GM12873 (cell line): ENCODE measurements around the gene RECQL5.

Experiments used
- TF ChIP-seq, protein P1 (sequence below): IDR thresholded peaks from 2 replicates; pipeline ENCODE4 v1.5.1; 2012; ENCODE audit warnings: low read depth, mild to moderate bottlenecking, moderate library complexity, low read length, control low read depth; ENCODE audit not compliant: insufficient read depth; ENCODE audit errors: missing control alignments

RECQL5 gene

DNA sequence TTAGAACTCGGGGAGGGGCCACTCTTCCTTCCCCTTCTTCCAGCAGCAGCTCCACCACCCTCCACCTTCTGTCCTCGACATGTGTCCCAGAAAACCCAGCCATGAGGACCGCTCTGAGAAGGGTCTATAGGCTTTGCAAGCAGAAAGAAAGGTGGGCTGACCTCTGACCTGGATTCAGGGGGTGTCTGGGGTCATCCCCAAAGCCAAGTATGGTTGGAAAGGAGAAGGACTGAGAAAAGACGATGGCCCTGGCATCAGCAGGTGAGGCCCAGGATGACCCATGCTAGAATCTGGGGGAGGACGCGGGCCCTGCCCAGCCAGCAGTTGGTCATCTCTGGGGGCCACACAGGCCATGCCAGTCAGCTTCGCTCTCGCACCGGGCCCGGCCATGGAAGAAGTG, 39.9 kb downstream of the RECQL5 start:
- TF ChIP-seq, protein P1, sequence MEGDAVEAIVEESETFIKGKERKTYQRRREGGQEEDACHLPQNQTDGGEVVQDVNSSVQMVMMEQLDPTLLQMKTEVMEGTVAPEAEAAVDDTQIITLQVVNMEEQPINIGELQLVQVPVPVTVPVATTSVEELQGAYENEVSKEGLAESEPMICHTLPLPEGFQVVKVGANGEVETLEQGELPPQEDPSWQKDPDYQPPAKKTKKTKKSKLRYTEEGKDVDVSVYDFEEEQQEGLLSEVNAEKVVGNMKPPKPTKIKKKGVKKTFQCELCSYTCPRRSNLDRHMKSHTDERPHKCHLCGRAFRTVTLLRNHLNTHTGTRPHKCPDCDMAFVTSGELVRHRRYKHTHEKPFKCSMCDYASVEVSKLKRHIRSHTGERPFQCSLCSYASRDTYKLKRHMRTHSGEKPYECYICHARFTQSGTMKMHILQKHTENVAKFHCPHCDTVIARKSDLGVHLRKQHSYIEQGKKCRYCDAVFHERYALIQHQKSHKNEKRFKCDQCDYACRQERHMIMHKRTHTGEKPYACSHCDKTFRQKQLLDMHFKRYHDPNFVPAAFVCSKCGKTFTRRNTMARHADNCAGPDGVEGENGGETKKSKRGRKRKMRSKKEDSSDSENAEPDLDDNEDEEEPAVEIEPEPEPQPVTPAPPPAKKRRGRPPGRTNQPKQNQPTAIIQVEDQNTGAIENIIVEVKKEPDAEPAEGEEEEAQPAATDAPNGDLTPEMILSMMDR = no peak

DNA sequence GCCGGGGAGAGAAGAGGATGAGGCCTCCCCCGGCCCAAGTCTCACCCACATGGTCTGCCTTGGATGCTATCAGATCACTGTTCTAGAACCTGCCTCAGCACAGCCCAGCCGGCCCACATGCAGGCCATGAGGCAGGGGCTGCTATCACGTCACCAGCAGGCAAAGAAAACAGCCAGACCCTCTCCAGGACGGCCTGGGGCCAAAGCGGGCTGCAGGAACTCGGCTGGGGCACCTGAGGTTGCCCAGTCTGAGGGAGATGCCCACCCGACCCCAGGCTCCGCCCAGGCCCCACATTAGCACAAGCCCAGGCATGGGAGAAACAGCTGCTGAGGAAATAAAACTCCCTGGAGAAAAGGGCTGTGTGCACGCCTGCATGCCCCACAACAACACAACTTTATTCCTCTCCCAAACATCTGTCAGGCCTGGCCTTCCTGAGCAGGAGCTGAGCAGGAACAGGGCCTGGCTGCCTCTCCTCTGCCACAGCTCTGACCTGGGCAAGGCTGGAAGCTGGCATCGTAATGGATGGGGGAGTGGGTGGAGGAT, 40.4 kb downstream of the RECQL5 start:
- TF ChIP-seq, protein P1 = no peak

DNA sequence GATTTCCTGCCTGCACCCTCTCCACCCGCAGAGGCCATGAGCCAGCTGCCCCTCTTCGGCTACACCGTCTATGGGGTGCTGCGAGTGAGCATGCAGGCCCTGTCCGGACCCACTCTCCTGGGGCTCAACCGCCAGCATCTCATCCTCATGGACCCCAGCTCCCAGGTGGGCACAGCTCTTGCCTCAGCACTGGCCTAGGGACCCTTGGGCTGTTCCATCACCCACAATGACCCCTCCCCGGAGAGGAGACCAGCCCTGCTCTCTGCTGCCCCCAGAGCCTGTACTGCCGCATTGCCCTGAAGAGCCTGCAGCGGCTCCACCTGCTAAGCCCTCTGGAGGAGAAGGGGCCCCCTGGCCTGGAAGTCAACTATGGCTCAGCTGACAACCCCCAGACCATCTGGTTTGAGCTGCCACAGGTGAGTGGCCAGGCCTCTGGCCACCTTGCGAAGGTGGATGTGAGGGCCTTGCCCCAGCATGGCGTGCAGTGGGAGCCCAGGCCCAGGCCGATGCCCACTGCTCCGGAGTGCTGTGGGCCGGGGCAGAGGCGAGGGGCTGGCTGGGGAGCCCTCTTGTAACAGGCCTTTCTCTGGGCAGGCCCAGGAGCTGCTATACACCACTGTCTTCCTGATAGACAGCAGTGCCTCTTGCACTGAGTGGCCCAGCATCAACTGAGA, 41.0 kb downstream of the RECQL5 start:
- TF ChIP-seq, protein P1 = peak; percentile 89

DNA sequence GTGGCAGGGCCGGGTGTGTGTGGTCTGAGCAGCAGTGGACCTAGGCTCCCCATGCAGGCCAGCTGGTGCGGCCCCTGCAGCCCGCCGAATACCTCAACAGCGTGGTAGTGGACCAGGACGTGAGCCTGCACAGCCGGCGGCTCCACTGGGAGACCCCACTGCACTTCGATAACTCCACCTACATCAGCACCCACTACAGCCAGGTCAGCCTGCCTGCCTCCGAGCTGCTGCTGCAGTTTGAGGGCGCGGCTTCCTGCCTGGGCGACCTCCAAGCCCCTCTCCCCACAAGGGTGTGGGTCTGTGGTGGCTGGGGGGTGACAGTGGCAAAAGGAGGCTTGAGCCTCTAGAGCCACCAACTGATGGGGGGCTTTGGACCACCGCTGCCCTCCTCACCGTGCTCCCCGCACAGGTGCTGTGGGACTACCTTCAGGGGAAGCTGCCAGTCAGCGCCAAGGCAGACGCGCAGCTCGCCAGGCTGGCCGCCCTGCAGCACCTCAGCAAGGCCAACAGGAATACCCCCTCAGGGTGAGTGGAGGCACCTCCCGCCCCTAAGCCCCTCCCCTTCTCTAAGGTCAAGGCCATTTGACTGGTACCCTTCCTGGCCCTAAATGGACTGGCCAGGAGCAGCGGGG, 42.1 kb downstream of the RECQL5 start:
- TF ChIP-seq, protein P1 = no peak

DNA sequence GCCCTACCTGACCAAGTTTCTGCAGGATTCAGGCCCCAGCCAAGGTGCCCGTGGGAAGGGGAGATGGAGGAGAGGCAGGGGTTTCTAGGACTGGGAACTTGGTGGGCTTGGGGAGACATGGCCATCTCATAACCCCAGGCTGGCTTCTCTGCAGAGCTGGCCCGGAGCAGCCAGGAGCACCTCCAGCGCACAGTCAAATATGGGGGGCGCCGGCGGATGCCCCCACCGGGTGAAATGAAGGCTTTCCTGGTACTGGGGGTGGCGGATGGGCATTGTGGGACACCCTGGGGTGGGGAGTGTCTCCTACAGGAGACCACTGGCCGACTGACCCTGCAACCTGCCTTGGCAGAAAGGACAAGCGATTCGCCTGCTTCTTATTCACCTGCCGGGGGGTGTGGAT, 42.9 kb downstream of the RECQL5 start:
- TF ChIP-seq, protein P1 = no peak

DNA sequence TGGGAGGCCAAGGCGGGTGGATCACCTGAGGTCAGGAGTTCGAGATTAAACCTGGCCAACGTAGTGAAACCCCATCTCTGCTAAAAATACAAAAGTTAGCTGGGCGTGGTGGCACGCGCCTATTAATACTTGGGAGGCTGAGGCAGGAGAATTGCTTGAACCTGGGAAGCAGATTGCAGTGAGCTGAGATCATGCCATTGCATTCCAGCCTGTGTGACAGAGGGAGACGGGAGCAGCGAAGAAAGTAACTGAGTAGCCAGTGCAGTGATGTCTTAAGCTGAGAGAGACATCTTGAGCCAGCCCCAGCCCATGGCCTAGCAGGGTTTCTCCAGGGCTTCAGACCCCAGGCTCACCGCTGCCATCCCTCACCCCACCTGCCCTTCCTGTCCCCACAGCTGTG, 43.6 kb downstream of the RECQL5 start:
- TF ChIP-seq, protein P1 = no peak

DNA sequence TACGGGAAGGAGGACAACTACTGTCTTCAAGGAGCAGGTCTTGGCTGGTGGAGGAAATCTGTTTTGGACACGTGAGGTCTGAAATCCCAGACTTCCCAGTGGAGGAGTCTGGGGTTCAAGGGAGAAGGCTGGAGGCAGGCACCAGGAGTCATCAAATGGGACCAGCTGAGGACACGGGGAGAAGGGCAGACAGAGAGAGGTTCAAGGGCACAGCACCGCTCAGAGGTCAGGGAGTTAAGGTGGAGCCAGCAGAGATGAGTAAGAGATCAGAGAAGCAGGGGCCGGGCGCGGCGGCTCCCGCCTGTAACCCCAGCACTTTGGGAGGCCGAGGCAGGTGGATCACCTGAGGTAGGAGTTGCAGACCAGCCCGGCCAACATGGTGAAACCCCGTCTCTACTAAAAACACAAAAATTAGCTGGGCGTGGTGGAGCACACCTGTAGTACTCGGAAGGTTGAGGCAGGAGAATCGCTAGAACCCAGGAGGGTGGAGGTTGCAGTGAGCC, 44.1 kb downstream of the RECQL5 start:
- TF ChIP-seq, protein P1 = no peak
